ENCODE results near the gene OR10J5. TPM values are rescaled to one million over a fixed set of nuclear protein-coding genes. Genes with fewer than 3 reads are reported as not detected.

OR10J5 gene
- total RNA-seq, 2 donors from 2014 or later, result not detected

- no peak overlapping the region for H3K27ac ChIP-seq
- no peak overlapping the region for H3K4me3 ChIP-seq
- TF ChIP-seq CTCF (IDR thresholded peaks at IDR 0.05), result no peak
- no peaks in the 10 kb centered on the region for H3K4me1 ChIP-seq
- H3K27me3 ChIP-seq, result no peaks in the 10 kb centered on the region
- no peak for DNase-seq (ENCODE audit: low spot score)
- no peaks in the 10 kb centered on the region for H3K36me3 ChIP-seq
- peaks cover 0 to 12% of the 10 kb centered on the region in 2 donors for H3K9me3 ChIP-seq
These were observed 25.7 kb upstream of the OR10J5 start for GRCh38 chr1:159561497-159561896.

- H3K9me3 ChIP-seq, result peaks cover 0 to 8% of the 10 kb centered on the region in 2 donors
- H3K27ac ChIP-seq, result no peak overlapping the region
- no peaks in the 10 kb centered on the region for H3K36me3 ChIP-seq
- no peak for DNase-seq (ENCODE audit: low spot score)
- no peak overlapping the region for H3K4me3 ChIP-seq
- TF ChIP-seq CTCF (IDR thresholded peaks at IDR 0.05), result no peak
- H3K4me1 ChIP-seq, result no peaks in the 10 kb centered on the region
- no peaks in the 10 kb centered on the region for H3K27me3 ChIP-seq
These were observed 24.8 kb upstream of the OR10J5 start for GRCh38 chr1:159560599-159560998.

GRCh38 chr1:159556931-159557369, 21.1 kb upstream of the OR10J5 start:
- no peaks in the 10 kb centered on the region for H3K27me3 ChIP-seq
- no peak for DNase-seq (ENCODE audit: low spot score)
- H3K36me3 ChIP-seq, result no peaks in the 10 kb centered on the region
- no peak for TF ChIP-seq CTCF (IDR thresholded peaks at IDR 0.05)
- H3K4me3 ChIP-seq, result no peak overlapping the region
- no peaks in the 10 kb centered on the region for H3K9me3 ChIP-seq
- no peak overlapping the region for H3K27ac ChIP-seq
- no peaks in the 10 kb centered on the region for H3K4me1 ChIP-seq

- no peaks in the 10 kb centered on the region for H3K4me1 ChIP-seq
- H3K4me3 ChIP-seq, result no peak overlapping the region
- H3K9me3 ChIP-seq, result no peaks in the 10 kb centered on the region
- no peak overlapping the region for H3K27ac ChIP-seq
- no peaks in the 10 kb centered on the region for H3K27me3 ChIP-seq
- no peaks in the 10 kb centered on the region for H3K36me3 ChIP-seq
- no peak for TF ChIP-seq CTCF (IDR thresholded peaks at IDR 0.05)
- no peak for DNase-seq (ENCODE audit: low spot score)
These were observed 18.9 kb upstream of the OR10J5 start for GRCh38 chr1:159554696-159555095.

GRCh38 chr1:159554261-159554660, 18.5 kb upstream of the OR10J5 start:
- no peak for TF ChIP-seq CTCF (IDR thresholded peaks at IDR 0.05)
- no peak overlapping the region for H3K27ac ChIP-seq
- no peaks in the 10 kb centered on the region for H3K4me1 ChIP-seq
- H3K9me3 ChIP-seq, result no peaks in the 10 kb centered on the region
- H3K27me3 ChIP-seq, result no peaks in the 10 kb centered on the region
- no peak overlapping the region for H3K4me3 ChIP-seq
- H3K36me3 ChIP-seq, result no peaks in the 10 kb centered on the region
- no peak for DNase-seq (ENCODE audit: low spot score)

GRCh38 chr1:159548126-159548525, 12.3 kb upstream of the OR10J5 start:
- no peak for DNase-seq (ENCODE audit: low spot score)
- Histone ChIP-seq H3K9me3 (no peaks in the 10 kb centered on the region), H3K27me3 (no peaks in the 10 kb centered on the region), H3K36me3 (no peaks in the 10 kb centered on the region), H3K4me1 (no peaks in the 10 kb centered on the region), H3K4me3 (no peak overlapping the region), H3K27ac (no peak overlapping the region)
- TF ChIP-seq CTCF (IDR thresholded peaks at IDR 0.05), result no peak

Data from right atrium auricular region (tissue), 2 donors.